HG03097 (cell line): ENCODE data around the gene SNRPD3.
"Not testable (repeated sequence)": the region's sequence is repeated elsewhere in the genome, so short reads cannot be mapped to it uniquely, and the experiment has no call there.

Experiments
- ATAC-seq: cut with Tn5 transposase; IDR thresholded peaks from one replicate; pipeline ENCODE4 v1.9.1; 2021; ENCODE audit not compliant: unreplicated experiment, low FRiP score

The SNRPD3 gene

GRCh38 chr22:24589518-24590030, 33.8 kb downstream of the SNRPD3 start:
- no peak for ATAC-seq

GRCh38 chr22:24590596-24591173, 34.9 kb downstream of the SNRPD3 start:
- no peak for ATAC-seq

GRCh38 chr22:24591286-24591830, 35.6 kb downstream of the SNRPD3 start:
- no peak for ATAC-seq

GRCh38 chr22:24592058-24592850, 36.5 kb downstream of the SNRPD3 start:
- ATAC-seq: no peak

GRCh38 chr22:24592851-24593558, 37.2 kb downstream of the SNRPD3 start, which contains the start of gene LRRC75B:
TSS of gene LRRC75B (minus strand) at chr22:24593073. CDS start at chr22:24593039, 34 bp downstream.
- ATAC-seq: peak; percentile 60

- not testable (repeated sequence) for ATAC-seq
Measured at GRCh38 chr22:24593559-24593835, 37.7 kb downstream of the SNRPD3 start.

- no peak for ATAC-seq
Measured at GRCh38 chr22:24593836-24594568, 38.2 kb downstream of the SNRPD3 start.

- no peak for ATAC-seq
Measured at GRCh38 chr22:24594569-24595120, 38.8 kb downstream of the SNRPD3 start.

GRCh38 chr22:24595228-24595627, 39.4 kb downstream of the SNRPD3 start:
- no peak for ATAC-seq

GRCh38 chr22:24595863-24596262, 40.1 kb downstream of the SNRPD3 start:
- no peak for ATAC-seq

- not testable (repeated sequence) for ATAC-seq
Measured at GRCh38 chr22:24597076-24597475, 41.3 kb downstream of the SNRPD3 start.

- ATAC-seq: no peak
Measured at GRCh38 chr22:24599514-24599913, 43.7 kb downstream of the SNRPD3 start.

GRCh38 chr22:24599958-24600715, 44.3 kb downstream of the SNRPD3 start:
- ATAC-seq: not testable (repeated sequence)

- no peak for ATAC-seq
Measured at GRCh38 chr22:24601217-24602104, 45.7 kb downstream of the SNRPD3 start.

GRCh38 chr22:24602105-24602749, 46.4 kb downstream of the SNRPD3 start:
- not testable (repeated sequence) for ATAC-seq

GRCh38 chr22:24602847-24603769, 47.3 kb downstream of the SNRPD3 start, which contains the start of gene GGT1:
TSS of gene GGT1 (plus strand) at chr22:24603193. CDS start at chr22:24611082, 7,889 bp downstream.
- ATAC-seq: not testable (repeated sequence)
